Panc1 (cell line): ENCODE data around the gene PHOSPHO2. TPM values are rescaled to one million over a fixed set of nuclear protein-coding genes. Genes with fewer than 3 reads are reported as not detected.

Experiments used
- ATAC-seq: fragments of 200-7000 bp; cut with Tn5 transposase; 2 replicates; pipeline ENCODE4 v1.9.1; 2020; ENCODE audit warnings: mild to moderate bottlenecking, moderate library complexity
- BruUV-seq: library from RNA; stranded (reverse); fragments of 400-500 nt; replicated peaks from 2 replicates; lab custom pipeline; 2021; lab: Mats Ljungman, UMichigan
- CTCF ChIA-PET: fragments of 300-600 bp; sonication (Branson Sonifier 250); formaldehyde crosslinking; loops from one replicate; lab custom pipeline; 2022; ENCODE audit warnings: antibody characterized with exemption; lab: Charles Lee
- POLR2A ChIA-PET: fragments of 300-600 bp; sonication (Branson Sonifier 250); formaldehyde crosslinking; loops from one replicate; lab custom pipeline; 2022; ENCODE audit warnings: antibody characterized with exemption; lab: Charles Lee
- DNase-seq: peaks from one replicate; pipeline ENCODE4 v3.0.0-alpha.2; 2010; ENCODE audit warnings: low read depth, low spot score
- H3K27ac ChIP-seq: 2 replicates; pipeline ENCODE4 v1.5.1; 2011; ENCODE audit warnings: mild to moderate bottlenecking, low read length, inconsistent platforms
- H3K27me3 ChIP-seq: fragments of 200-500 bp; sonication (Bioruptor generic); 2 replicates; pipeline ENCODE4 v1.6.0; 2014; ENCODE audit warnings: low read length, inconsistent platforms; ENCODE audit not compliant: control insufficient read depth, insufficient read depth
- H3K36me3 ChIP-seq: fragments of 200-500 bp; sonication (Bioruptor generic); 2 replicates; pipeline ENCODE4 v1.5.1; 2014; ENCODE audit warnings: inconsistent platforms, mild to moderate bottlenecking, low read length, moderate library complexity; ENCODE audit not compliant: control insufficient read depth, insufficient read depth
- H3K4me1 ChIP-seq: 2 replicates; pipeline ENCODE4 v1.5.1; 2011; ENCODE audit warnings: inconsistent platforms, mild to moderate bottlenecking, low read length, moderate library complexity; ENCODE audit not compliant: control insufficient read depth, insufficient read depth
- H3K4me3 ChIP-seq, 2 experiments: 2 replicates each; pipeline ENCODE4 v1.5.1; 2011 to 2012; ENCODE audit warnings: low read depth in 2 of 2, low read length in 2 of 2, mild to moderate bottlenecking in 2 of 2, inconsistent platforms in 1 of 2, moderate library complexity in 1 of 2
- H3K9me3 ChIP-seq: fragments of 200-500 bp; sonication (Bioruptor generic); 2 replicates; pipeline ENCODE4 v1.5.1; 2014; ENCODE audit warnings: low read depth, mild to moderate bottlenecking, inconsistent platforms, low read length, moderate library complexity; ENCODE audit not compliant: control insufficient read depth, insufficient read depth
- CTCF ChIP-seq: fragments of 450-650 bp; IDR thresholded peaks from 2 replicates; pipeline ENCODE4 v1.5.1; 2017; ENCODE audit warnings: mild to moderate bottlenecking
- POLR2AphosphoS5 ChIP-seq: IDR thresholded peaks from 2 replicates; pipeline ENCODE4 v1.6.1; 2012; ENCODE audit warnings: mild to moderate bottlenecking, low read depth, low read length, moderate library complexity
- REST ChIP-seq, 2 experiments: IDR thresholded peaks; 2 replicates each; pipeline ENCODE4 v1.6.1; 2011 to 2012; ENCODE audit warnings: low read depth in 2 of 2, control low read depth in 1 of 2, low read length in 1 of 2, mild to moderate bottlenecking in 1 of 2, moderate library complexity in 1 of 2; ENCODE audit not compliant: insufficient read depth in 1 of 2
- SIN3A ChIP-seq: IDR thresholded peaks from 2 replicates; pipeline ENCODE4 v1.6.1; 2012; ENCODE audit warnings: low read depth, mild to moderate bottlenecking, low read length, moderate library complexity, borderline replicate concordance; ENCODE audit not compliant: insufficient read depth
- TCF7L2 ChIP-seq: IDR thresholded peaks from 2 replicates; pipeline ENCODE4 v1.6.1; 2011; ENCODE audit warnings: mild to moderate bottlenecking, low read depth, low read length, inconsistent platforms
- in situ Hi-C: cut with HindIII; loops from 2 replicates; pipeline ENCODE4 v1.10.0; 2016; ENCODE audit warnings: low sequenced_read_pairs, low pct_unique_long_range_greater_than_20kb
- intact Hi-C: fragments of 100-400 bp; cut with micrococcal nuclease; formaldehyde crosslinking; loops from one replicate; pipeline ENCODE4 v1.10.0; 2022; ENCODE audit not compliant: unreplicated experiment
- total RNA-seq: library from RNA; stranded (reverse); gene quantifications from one replicate; pipeline ENCODE4 v1.2.1, GENCODE V29; 2021; ENCODE audit not compliant: unreplicated experiment

The PHOSPHO2 gene
- total RNA-seq, 1 experiment from 2014 or later: 6.2 TPM

- no peak for DNase-seq
- ChIA-PET POLR2A (interaction anchor here (0.7 kb wide), 1 partner anchor 16 kb away, joined by 11 read pairs; no protein-coding TSS in a partner anchor), CTCF (no interaction called here)
- H3K36me3 ChIP-seq: no peaks in the 10 kb centered on the region
- intact Hi-C loops (no loop called here), in situ Hi-C loops (no loop called here)
- peaks cover under 1% of the 10 kb centered on the region; the same call in 1 of the 2 replicates for H3K4me1 ChIP-seq
- no peaks in the 10 kb centered on the region for H3K27me3 ChIP-seq
- no peak for ATAC-seq
- no peaks in the 10 kb centered on the region for H3K9me3 ChIP-seq
- no peak overlapping the region for H3K27ac ChIP-seq
- H3K4me3 ChIP-seq: no peak overlapping the region
- no TSS peak for BruUV-seq
- TF ChIP-seq TCF7L2 (no peak), CTCF (no peak), REST (IDR thresholded peaks at IDR 0.05; ENCODE audit: insufficient read depth in 1 of 2, low read depth in 2 of 2, low read length in 1 of 2) (no peak), SIN3A (no peak), POLR2AphosphoS5 (no peak)
Observed at GRCh38 chr2:169721016-169721415, 26.7 kb downstream of the PHOSPHO2 start.

DNA sequence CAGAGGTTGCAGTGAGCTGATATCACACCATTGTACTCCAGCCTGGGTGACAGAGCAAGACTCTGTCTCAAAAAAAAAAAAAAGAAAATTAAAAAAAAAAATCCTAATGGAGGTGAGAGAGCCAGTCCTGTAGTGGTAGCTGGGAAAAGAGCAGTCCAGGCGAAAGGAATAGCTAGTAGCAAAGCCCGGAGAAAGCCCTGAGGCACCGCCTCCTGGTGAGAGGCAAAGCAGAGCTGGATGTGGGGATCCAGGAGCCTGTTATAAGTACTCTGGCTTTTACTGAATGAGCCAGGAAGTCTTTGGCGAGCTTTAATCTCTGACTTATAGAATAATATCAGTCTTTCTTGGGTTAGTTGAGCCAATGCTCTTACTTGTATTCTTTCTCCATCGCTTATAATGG, 32.8 kb downstream of the PHOSPHO2 start:
- Histone ChIP-seq H3K27me3 (no peaks in the 10 kb centered on the region), H3K4me1 (no peaks in the 10 kb centered on the region), H3K36me3 (no peaks in the 10 kb centered on the region), H3K9me3 (no peaks in the 10 kb centered on the region), H3K27ac (no peak overlapping the region), H3K4me3 (no peak overlapping the region)
- TF ChIP-seq REST (IDR thresholded peaks at IDR 0.05; ENCODE audit: insufficient read depth in 1 of 2, low read depth in 2 of 2, low read length in 1 of 2) (no peak), CTCF (no peak), SIN3A (no peak), POLR2AphosphoS5 (no peak), TCF7L2 (no peak)
- in situ Hi-C loops: no loop called here
- ATAC-seq: no peak
- intact Hi-C loops: no loop called here
- POLR2A ChIA-PET: no interaction called here
- DNase-seq: no peak
- CTCF ChIA-PET: interaction anchor here (0.6 kb wide), 1 partner anchor 226 kb away, joined by 3 read pairs; no protein-coding TSS in a partner anchor
- BruUV-seq: no TSS peak
